Spleen (tissue), 11 donors: ENCODE data around the gene EXOC3L1. TPM values are rescaled to one million over a fixed set of nuclear protein-coding genes. Genes with fewer than 3 reads are reported as not detected.

Source experiments
- DNase-seq: peaks from one replicate; pipeline ENCODE4 v3.0.0-alpha.2; 2020
- H3K27ac ChIP-seq, 8 donors: fragments of 200-600 bp; sonication (generic) in 7 of 8; 1 replicate in 4 of 8; 2 replicates in 4 of 8; pipeline versions ENCODE4 v1.5.0 to v1.8.0; 2016 to 2021; ENCODE audit warnings: inconsistent platforms in 4 of 8, mild to moderate bottlenecking in 4 of 8, moderate library complexity in 1 of 8
- H3K27me3 ChIP-seq, 7 donors: fragments of 200-600 bp; sonication (generic) in 6 of 7; replicated peaks in 1 of 7; 1 replicate in 4 of 7; 2 replicates in 3 of 7; pipeline versions ENCODE4 v1.5.0 to v1.8.0; 2016 to 2021; ENCODE audit warnings: inconsistent platforms in 3 of 7, mild to moderate bottlenecking in 1 of 7
- H3K36me3 ChIP-seq, 6 donors: fragments of 200-600 bp; sonication (generic) in 5 of 6; 1 replicate in 4 of 6; 2 replicates in 2 of 6; pipeline versions ENCODE4 v1.5.0 to v1.8.0; 2016 to 2021; ENCODE audit warnings: inconsistent platforms in 2 of 6
- H3K4me1 ChIP-seq, 6 donors: fragments of 200-600 bp; sonication (generic) in 5 of 6; 1 replicate in 3 of 6; 2 replicates in 3 of 6; pipeline versions ENCODE4 v1.5.0 to v1.8.0; 2016 to 2021; ENCODE audit warnings: inconsistent platforms in 3 of 6
- H3K4me3 ChIP-seq, 8 donors: fragments of 200-600 bp; sonication (generic) in 7 of 8; 1 replicate in 4 of 8; 2 replicates in 4 of 8; pipeline versions ENCODE4 v1.5.0 to v1.8.0; 2016 to 2021; ENCODE audit warnings: inconsistent platforms in 4 of 8, mild to moderate bottlenecking in 4 of 8, moderate library complexity in 2 of 8
- H3K9me3 ChIP-seq, 8 donors: fragments of 200-600 bp; sonication (generic) in 7 of 8; 1 replicate in 4 of 8; 2 replicates in 4 of 8; pipeline versions ENCODE4 v1.5.0 to v1.8.0; 2016 to 2021; ENCODE audit warnings: inconsistent platforms in 4 of 8
- POLR2A ChIP-seq, 3 donors: fragments of 450-650 bp; IDR thresholded peaks; one replicate each; pipeline ENCODE4 v1.5.1; 2017; ENCODE audit warnings: antibody characterized with exemption in 3 of 3, mild to moderate bottlenecking in 1 of 3
- POLR2AphosphoS5 ChIP-seq, 3 donors: sonication (generic); formaldehyde crosslinking; IDR thresholded peaks; one replicate each; pipeline ENCODE4 v1.5.1; 2017; ENCODE audit warnings: antibody characterized with exemption in 3 of 3
- WGBS, 5 donors: extraction: QIAGEN DNeasy Blood & Tissue Kit in 3 of 5; methylation state at CpG; one replicate each; pipeline versions ENCODE4 v1.1.5 to v1.1.7; 2013 to 2018; 5-methylcytosine and 5-hydroxymethylcytosine counted together
- intact Hi-C: fragments of 100-400 bp; cut with DNase I; formaldehyde crosslinking; loops from one replicate; pipeline ENCODE4 v1.15.0; 2023; ENCODE audit warnings: low total_unique reads
- polyA plus RNA-seq, 3 donors: library from polyadenylated mRNA; stranded (reverse); fragments of 200-250 nt; gene quantifications; one replicate each; pipeline ENCODE4 v1.2.1, GENCODE V29; 2013
- total RNA-seq, 7 donors: library from RNA; depleted of rRNA in 3 of 7; stranded (reverse); fragments of >200 nt in 3 of 7; fragmentation: NEBNext Ultra II Directional in 4 of 7; extraction: Animal tissue kit (Norgen Biotek cat#: 25700) in 4 of 7; gene quantifications; one replicate each; pipeline versions ENCODE4 v1.1.0 to v1.2.1, GENCODE V29; 2016 to 2021
- TF ChIP-seq, protein P1 (sequence below), 11 experiments: fragments of 200-600 bp in 7 of 11; fragments of 450-650 bp in 4 of 11; sonication (generic) in 4 of 11; IDR thresholded peaks in 8 of 11; conservative IDR thresholded peaks in 3 of 11; 1 replicate in 7 of 11; 2 replicates in 4 of 11; pipeline versions ENCODE4 v1.4.0 to v1.8.0; 2016 to 2021; ENCODE audit warnings: antibody characterized with exemption in 11 of 11, inconsistent platforms in 4 of 11, mild to moderate bottlenecking in 1 of 11
- donor health status: healthy with polysubstance abuse.
- donor health status: DM: no; HTN: no; CAD: no; lungs with moderate emphysema.
- donor health status: DM: no; HTN: no; CAD: no.
- donor health status: Bipolar disorder and iron deficiency.
- donor health status: healthy.
- donor health status: DM: no; HTN: no; CAD: no.
- donor health status: DM: yes; HTN: yes; CAD: no.

The EXOC3L1 gene
- total and polyA plus RNA-seq, 10 donors, result 28.5 to 113 (median 49.9) TPM

DNA sequence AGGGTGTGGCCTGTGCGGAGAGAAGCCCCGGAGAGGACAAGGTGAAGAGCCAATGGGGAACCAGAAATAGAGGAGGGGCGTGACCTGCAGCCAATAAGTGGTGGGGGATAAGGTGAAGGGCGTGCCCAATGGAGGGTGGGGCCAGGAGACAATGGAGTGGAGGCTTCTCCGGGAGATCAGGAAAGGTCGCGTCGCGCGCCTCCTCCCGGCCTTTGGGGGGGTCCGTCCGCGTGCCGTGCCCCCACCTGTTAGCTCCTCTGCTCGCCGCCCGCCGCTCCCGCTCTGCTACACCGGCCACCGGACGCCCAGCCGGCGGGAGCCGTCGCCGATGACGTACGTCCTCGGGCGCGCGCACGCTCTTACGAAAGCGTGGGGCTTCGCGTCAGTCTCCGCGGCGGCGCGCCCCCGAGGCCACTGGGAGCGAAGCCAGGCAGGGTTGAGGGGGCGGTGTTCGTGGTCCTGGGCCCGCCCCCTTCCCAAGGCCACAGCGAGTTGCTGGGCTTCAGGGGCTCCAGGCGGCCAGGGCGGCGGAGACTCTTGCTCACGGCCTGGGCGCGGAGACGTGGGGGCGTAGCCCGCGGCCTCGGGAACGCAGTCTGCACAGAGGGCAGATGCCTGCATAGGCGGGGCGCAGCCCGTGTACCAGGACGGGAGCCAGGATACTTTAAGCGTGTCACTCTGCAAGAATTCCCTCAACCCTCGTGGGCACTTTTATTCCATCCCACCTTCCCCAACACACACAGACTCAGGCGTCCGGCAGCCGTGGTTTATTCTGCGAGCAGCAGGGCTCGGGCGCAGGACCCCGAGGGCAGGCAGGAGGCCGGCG is 6.1 kb downstream of the EXOC3L1 start, which contains the start of gene MATCAP1:
TSS of gene MATCAP1 (minus strand) at position 337 of the 826 bp plus-strand sequence. CDS start 3,353 bp downstream, outside the sequence.
- Histone ChIP-seq H3K4me1 (peaks cover 11 to 63% (median 43%) of the 10 kb centered on the region in 6 donors), H3K9me3 (no peaks in the 10 kb centered on the region), H3K27ac (peak within 1 kb of the TSS; percentile 93 to 99 (median 95)), H3K36me3 (peaks cover 0 to 12% (median 0%) of the 10 kb centered on the region in 6 donors), H3K27me3 (peaks cover 0 to 41% (median 0%) of the 10 kb centered on the region in 7 donors), H3K4me3 (peak within 1 kb of the TSS; percentile 60 to 86 (median 70))
- 0% methylated on average over 28 to 77 of the region's 77 CpGs for WGBS, 5 donors
- DNase-seq, result peak; percentile 98
- TF ChIP-seq POLR2A (IDR thresholded peaks at IDR 0.05) (no peak), POLR2AphosphoS5 (IDR thresholded peaks at IDR 0.05) (peak; percentile 87 to 93 (median 93))
- TF ChIP-seq, protein P1, sequence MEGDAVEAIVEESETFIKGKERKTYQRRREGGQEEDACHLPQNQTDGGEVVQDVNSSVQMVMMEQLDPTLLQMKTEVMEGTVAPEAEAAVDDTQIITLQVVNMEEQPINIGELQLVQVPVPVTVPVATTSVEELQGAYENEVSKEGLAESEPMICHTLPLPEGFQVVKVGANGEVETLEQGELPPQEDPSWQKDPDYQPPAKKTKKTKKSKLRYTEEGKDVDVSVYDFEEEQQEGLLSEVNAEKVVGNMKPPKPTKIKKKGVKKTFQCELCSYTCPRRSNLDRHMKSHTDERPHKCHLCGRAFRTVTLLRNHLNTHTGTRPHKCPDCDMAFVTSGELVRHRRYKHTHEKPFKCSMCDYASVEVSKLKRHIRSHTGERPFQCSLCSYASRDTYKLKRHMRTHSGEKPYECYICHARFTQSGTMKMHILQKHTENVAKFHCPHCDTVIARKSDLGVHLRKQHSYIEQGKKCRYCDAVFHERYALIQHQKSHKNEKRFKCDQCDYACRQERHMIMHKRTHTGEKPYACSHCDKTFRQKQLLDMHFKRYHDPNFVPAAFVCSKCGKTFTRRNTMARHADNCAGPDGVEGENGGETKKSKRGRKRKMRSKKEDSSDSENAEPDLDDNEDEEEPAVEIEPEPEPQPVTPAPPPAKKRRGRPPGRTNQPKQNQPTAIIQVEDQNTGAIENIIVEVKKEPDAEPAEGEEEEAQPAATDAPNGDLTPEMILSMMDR (IDR thresholded peaks at IDR 0.05 in 8 of 11, conservative IDR thresholded peaks at IDR 0.05 in 3 of 11), result peak in 2 of 11 experiments; percentile 33 to 35
- intact Hi-C loops, result no loop called here

DNA sequence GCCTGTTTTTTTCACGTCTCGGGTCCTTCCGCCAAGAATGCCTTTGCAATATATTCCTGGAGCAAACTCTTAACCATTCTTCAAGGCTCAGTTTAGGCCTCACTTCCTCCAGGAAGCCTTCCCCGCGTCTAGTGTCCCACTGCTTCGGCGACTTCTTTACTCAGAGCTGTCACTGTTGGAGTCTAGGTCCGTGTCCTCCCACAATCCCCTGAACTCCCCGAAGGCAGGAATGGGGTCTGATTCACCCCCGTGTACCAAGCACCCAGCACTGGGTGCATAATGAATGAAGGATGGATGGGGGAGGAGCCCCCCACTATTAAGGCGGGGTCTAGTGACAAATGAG is 6.7 kb downstream of the EXOC3L1 start:
- Histone ChIP-seq H3K9me3 (no peaks in the 10 kb centered on the region), H3K36me3 (peaks cover 0 to 12% (median 0%) of the 10 kb centered on the region in 6 donors), H3K4me3 (peak overlapping the region; percentile 60 to 86 (median 70)), H3K27ac (peak overlapping the region; percentile 93 to 99 (median 95)), H3K27me3 (peaks cover 0 to 47% (median 0%) of the 10 kb centered on the region in 7 donors), H3K4me1 (peaks cover 13 to 63% (median 49%) of the 10 kb centered on the region in 6 donors)
- intact Hi-C loops, result no loop called here
- WGBS, 5 donors, result 4 to 6% (median 5%) methylated on average over 11 of the region's 11 CpGs
- TF ChIP-seq POLR2AphosphoS5 (IDR thresholded peaks at IDR 0.05), result no peak
- TF ChIP-seq, protein P1 (IDR thresholded peaks at IDR 0.05 in 8 of 11, conservative IDR thresholded peaks at IDR 0.05 in 3 of 11), result no peak
- TF ChIP-seq POLR2A (IDR thresholded peaks at IDR 0.05), result no peak
- DNase-seq, result no peak

DNA sequence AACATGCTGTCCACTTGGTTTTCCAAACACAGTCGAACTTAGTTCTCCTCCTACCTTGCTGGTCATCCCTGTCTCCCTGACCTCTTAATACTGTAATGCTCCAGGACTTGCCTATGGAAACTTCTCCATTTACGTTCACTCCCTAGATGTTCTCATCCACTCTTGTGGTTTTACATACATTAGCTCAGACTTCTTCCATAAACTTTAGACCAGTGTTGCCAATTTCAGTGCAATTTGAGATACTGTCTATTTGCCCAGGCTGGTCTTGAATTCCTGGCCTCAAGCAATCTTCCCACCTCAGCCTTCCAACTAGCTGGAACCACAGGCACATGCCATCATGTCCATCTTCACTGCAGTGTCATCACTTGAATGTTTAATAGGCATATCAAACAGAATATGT is 7.6 kb downstream of the EXOC3L1 start:
- TF ChIP-seq POLR2AphosphoS5 (IDR thresholded peaks at IDR 0.05) (no peak), POLR2A (IDR thresholded peaks at IDR 0.05) (no peak)
- TF ChIP-seq, protein P1 (IDR thresholded peaks at IDR 0.05 in 8 of 11, conservative IDR thresholded peaks at IDR 0.05 in 3 of 11), result no peak
- H3K4me1 ChIP-seq, result peaks cover 17 to 65% (median 52%) of the 10 kb centered on the region in 6 donors
- no peak for DNase-seq
- peak overlapping the region in 1 of 8 donors; percentile 95 for H3K27ac ChIP-seq
- WGBS, 5 donors, result 72 to 85% (median 80%) methylated on average over 2 of the region's 2 CpGs
- H3K4me3 ChIP-seq, result no peak overlapping the region
- no peaks in the 10 kb centered on the region for H3K9me3 ChIP-seq
- intact Hi-C loops, result no loop called here
- peaks cover 0 to 50% (median 6%) of the 10 kb centered on the region in 7 donors for H3K27me3 ChIP-seq
- peaks cover 0 to 8% (median 0%) of the 10 kb centered on the region in 6 donors for H3K36me3 ChIP-seq

DNA sequence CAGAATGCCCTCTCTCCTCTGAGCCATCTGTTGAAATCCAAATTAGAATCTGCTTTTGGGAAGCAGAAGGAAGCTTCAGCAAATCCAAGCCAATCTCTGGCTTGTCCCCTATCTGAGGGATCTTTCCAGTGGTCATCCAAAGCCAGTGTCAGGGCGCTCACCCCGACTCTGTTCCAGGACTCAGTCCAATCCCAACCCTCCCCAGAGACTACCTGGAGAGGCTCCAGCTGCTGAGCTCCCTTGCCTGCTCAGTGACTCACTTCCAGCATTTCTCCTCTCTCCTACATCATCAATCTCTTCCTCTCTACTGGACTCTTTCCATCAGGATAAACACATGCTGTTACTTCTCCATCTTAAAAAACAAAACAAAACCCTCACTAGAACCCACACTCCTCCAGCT is 8.6 kb downstream of the EXOC3L1 start:
- TF ChIP-seq, protein P1 (IDR thresholded peaks at IDR 0.05 in 8 of 11, conservative IDR thresholded peaks at IDR 0.05 in 3 of 11), result no peak
- no peak for TF ChIP-seq POLR2A (IDR thresholded peaks at IDR 0.05)
- no peak for TF ChIP-seq POLR2AphosphoS5 (IDR thresholded peaks at IDR 0.05)
- H3K4me3 ChIP-seq, result no peak overlapping the region
- intact Hi-C loops, result no loop called here
- WGBS, 5 donors, result 84 to 95% (median 89%) methylated on average over 2 of the region's 2 CpGs
- no peaks in the 10 kb centered on the region for H3K9me3 ChIP-seq
- peaks cover 0 to 50% (median 6%) of the 10 kb centered on the region in 7 donors for H3K27me3 ChIP-seq
- H3K36me3 ChIP-seq, result no peaks in the 10 kb centered on the region
- DNase-seq, result no peak
- no peak overlapping the region for H3K27ac ChIP-seq
- H3K4me1 ChIP-seq, result peaks cover 17 to 56% (median 47%) of the 10 kb centered on the region in 6 donors
